Endothelial cell (in vitro differentiated cells): Measurements from ENCODE around the gene NF2. TPM values are rescaled to one million over a fixed set of nuclear protein-coding genes. Genes with fewer than 3 reads are reported as not detected.

Source experiments
- DNase-seq: peaks from one replicate; pipeline ENCODE4 v3.0.0; 2021; ENCODE audit warnings: low spot score
- H3K27ac Mint-ChIP-seq: one replicate; pipeline ENCODE4 v1.8.0; 2021; ENCODE audit warnings: mixed read lengths, inconsistent platforms; ENCODE audit not compliant: unreplicated experiment
- H3K27me3 Mint-ChIP-seq: one replicate; pipeline ENCODE4 v1.8.0; 2021; ENCODE audit warnings: mild to moderate bottlenecking, moderate library complexity, mixed read lengths, inconsistent platforms; ENCODE audit not compliant: unreplicated experiment
- H3K36me3 Mint-ChIP-seq: one replicate; pipeline ENCODE4 v1.8.0; 2021; ENCODE audit warnings: mild to moderate bottlenecking, low read depth, mixed read lengths, inconsistent platforms; ENCODE audit not compliant: unreplicated experiment
- H3K4me1 Mint-ChIP-seq: one replicate; pipeline ENCODE4 v1.8.0; 2021; ENCODE audit warnings: mild to moderate bottlenecking, mixed read lengths, inconsistent platforms; ENCODE audit not compliant: unreplicated experiment
- H3K4me3 Mint-ChIP-seq: one replicate; pipeline ENCODE4 v1.8.0; 2021; ENCODE audit warnings: mild to moderate bottlenecking, mixed read lengths, inconsistent platforms; ENCODE audit not compliant: unreplicated experiment
- H3K9me3 Mint-ChIP-seq: one replicate; pipeline ENCODE4 v1.8.0; 2021; ENCODE audit warnings: mixed read lengths, inconsistent platforms; ENCODE audit not compliant: unreplicated experiment
- total RNA-seq: library from RNA; stranded (reverse); fragmentation: NEBNext Ultra II Directional; extraction: Animal tissue kit (Norgen Biotek cat#: 25700); gene quantifications from one replicate; pipeline ENCODE4 v1.2.1, GENCODE V29; 2021; ENCODE audit not compliant: unreplicated experiment
- TF ChIP-seq, protein P1 (sequence below): fragments of 200-600 bp; sonication (generic); IDR thresholded peaks from one replicate; pipeline ENCODE4 v1.5.0; 2021; ENCODE audit warnings: antibody characterized with exemption; ENCODE audit not compliant: unreplicated experiment

Gene NF2
- total RNA-seq, 1 donor from 2014 or later = 44.3 TPM

DNA sequence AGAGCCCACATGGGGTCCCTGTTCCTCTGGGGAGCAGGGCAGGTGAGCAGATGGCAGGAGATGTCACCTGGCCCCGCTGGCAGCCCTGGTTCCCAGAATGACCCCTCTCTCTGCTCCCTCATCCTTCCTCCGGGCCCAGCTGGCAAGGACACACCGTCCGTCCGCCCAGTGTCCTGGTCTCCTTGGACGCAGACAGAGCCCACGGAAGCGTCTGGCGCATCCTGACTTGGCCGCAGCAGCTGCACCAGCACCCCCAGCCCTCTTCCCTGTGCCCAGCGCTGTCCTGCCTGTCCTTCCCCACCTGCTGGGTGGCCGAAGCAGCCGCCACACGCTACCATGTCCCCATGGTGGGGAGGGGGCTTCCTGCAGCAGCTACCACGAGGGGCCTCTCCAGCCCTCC lies 106.8 kb downstream of the NF2 start:
- Mint-ChIP-seq H3K27ac (no peak overlapping the region), H3K9me3 (no peaks in the 10 kb centered on the region), H3K27me3 (peaks cover 2% of the 10 kb centered on the region), H3K36me3 (no peaks in the 10 kb centered on the region), H3K4me3 (no peak overlapping the region), H3K4me1 (no peaks in the 10 kb centered on the region)
- TF ChIP-seq, protein P1, sequence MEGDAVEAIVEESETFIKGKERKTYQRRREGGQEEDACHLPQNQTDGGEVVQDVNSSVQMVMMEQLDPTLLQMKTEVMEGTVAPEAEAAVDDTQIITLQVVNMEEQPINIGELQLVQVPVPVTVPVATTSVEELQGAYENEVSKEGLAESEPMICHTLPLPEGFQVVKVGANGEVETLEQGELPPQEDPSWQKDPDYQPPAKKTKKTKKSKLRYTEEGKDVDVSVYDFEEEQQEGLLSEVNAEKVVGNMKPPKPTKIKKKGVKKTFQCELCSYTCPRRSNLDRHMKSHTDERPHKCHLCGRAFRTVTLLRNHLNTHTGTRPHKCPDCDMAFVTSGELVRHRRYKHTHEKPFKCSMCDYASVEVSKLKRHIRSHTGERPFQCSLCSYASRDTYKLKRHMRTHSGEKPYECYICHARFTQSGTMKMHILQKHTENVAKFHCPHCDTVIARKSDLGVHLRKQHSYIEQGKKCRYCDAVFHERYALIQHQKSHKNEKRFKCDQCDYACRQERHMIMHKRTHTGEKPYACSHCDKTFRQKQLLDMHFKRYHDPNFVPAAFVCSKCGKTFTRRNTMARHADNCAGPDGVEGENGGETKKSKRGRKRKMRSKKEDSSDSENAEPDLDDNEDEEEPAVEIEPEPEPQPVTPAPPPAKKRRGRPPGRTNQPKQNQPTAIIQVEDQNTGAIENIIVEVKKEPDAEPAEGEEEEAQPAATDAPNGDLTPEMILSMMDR = no peak
- no peak for DNase-seq

DNA sequence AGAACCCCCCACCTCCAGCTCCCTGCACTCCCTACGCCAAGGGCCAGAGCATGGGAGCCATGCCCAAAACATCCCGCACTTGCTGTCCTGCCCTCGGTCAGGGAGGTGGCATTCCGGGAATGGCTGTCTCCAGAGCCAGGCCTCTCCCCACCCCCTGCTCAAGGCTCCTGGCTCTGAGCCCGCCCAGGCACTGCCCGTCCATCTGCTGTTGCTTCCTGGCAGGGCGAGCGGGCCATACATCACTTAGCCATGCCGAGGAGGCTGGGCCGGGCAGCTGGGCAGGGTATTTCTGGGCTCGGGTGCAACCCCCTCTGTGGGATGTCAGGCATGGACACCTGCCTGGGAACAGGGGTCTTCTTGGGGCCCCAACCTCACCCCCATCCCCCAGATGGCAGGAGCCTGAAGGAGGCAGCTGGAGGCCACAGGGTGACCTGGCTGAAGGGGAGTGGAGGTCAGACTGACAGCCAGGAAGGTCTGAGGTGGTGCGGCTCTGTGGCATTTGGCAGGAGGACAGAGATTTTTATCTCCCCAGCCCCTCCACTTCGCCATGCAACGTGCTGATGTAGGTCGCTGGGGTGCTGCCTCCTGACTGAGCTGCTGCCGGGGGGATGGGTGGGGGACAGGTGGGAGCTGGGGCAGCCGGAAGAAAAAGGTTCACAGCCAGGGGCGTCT lies 107.6 kb downstream of the NF2 start:
- Mint-ChIP-seq H3K27me3 (no peaks in the 10 kb centered on the region), H3K4me1 (no peaks in the 10 kb centered on the region), H3K9me3 (no peaks in the 10 kb centered on the region), H3K36me3 (no peaks in the 10 kb centered on the region), H3K4me3 (no peak overlapping the region), H3K27ac (no peak overlapping the region)
- TF ChIP-seq, protein P1 = no peak
- no peak for DNase-seq

DNA sequence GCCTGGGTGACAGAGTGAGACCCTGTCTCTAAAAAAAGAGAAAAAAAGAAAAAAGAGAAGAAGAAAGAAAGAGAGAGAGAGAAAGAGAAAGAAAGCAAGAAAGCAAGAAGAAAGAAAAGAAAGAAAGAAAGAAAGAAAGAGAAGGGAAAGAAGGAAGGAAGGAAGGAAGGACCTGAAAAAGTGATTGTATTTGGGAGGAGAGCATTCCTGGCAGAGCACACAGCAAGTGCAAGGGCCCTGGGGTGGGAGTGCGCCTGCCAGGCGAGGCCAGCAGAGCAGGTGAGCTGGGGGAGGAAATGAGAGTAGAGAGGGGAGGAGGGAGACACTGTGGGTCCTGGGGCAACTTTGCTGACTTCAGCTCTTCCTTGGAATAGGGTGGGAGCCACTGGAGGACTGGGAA lies 108.7 kb downstream of the NF2 start:
- H3K9me3 Mint-ChIP-seq = no peaks in the 10 kb centered on the region
- no peak overlapping the region for H3K27ac Mint-ChIP-seq
- no peaks in the 10 kb centered on the region for H3K27me3 Mint-ChIP-seq
- no peaks in the 10 kb centered on the region for H3K4me1 Mint-ChIP-seq
- no peak for DNase-seq
- TF ChIP-seq, protein P1 = no peak
- H3K36me3 Mint-ChIP-seq = no peaks in the 10 kb centered on the region
- no peak overlapping the region for H3K4me3 Mint-ChIP-seq

DNA sequence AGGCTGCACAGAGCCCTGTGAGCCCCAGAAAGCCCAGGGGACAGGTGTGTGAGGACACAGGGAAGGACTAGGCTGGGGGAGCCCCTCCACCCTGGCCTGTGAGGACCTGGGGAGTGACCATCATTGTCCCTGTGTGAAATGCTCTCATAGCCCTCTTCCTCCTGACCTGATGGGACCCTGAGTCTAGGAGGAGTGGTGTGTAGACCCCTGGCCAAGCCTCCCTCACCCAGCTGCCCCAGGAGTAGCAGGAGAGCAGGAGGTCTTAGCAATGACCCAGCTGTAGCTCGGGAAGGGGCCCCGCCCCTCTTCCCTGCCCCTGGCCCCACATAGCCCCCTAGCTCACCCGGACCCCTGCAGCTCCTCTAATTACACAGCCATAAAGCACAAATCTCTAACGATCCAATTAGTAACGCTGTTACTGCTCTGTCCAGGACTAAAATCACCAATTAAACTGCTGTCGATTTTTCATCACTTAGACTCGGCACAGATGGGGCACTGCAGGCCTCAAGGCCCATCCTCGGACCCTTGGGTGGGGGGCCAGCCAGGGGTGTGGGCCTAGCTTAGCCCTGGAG lies 109.8 kb downstream of the NF2 start:
- DNase-seq = no peak
- TF ChIP-seq, protein P1 = no peak
- no peaks in the 10 kb centered on the region for H3K4me1 Mint-ChIP-seq
- no peak overlapping the region for H3K27ac Mint-ChIP-seq
- H3K9me3 Mint-ChIP-seq = no peaks in the 10 kb centered on the region
- H3K4me3 Mint-ChIP-seq = no peak overlapping the region
- no peaks in the 10 kb centered on the region for H3K36me3 Mint-ChIP-seq
- peaks cover 5% of the 10 kb centered on the region for H3K27me3 Mint-ChIP-seq

DNA sequence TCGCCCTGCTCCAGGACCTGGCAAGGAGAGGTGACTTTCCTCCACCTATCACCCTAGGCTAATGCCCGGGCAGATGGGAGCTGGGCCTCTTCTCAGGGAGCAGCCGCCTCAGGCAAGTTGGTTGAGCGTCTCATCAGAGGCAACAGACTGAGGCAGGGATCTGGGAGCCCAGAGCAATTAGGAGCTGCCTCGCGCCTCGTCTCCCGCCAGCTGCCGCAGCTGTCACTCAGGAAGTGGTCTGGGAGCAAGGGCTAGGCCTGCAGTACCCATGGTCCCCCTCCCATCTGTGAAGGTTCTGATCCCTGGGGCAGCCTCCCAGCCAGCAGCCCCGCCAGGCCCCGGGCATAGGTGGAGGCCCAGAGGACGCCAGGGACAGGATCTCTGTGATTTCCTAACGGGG lies 111.8 kb downstream of the NF2 start:
- no peak overlapping the region for H3K4me3 Mint-ChIP-seq
- H3K9me3 Mint-ChIP-seq = no peaks in the 10 kb centered on the region
- DNase-seq = no peak
- H3K4me1 Mint-ChIP-seq = no peaks in the 10 kb centered on the region
- TF ChIP-seq, protein P1 = no peak
- no peak overlapping the region for H3K27ac Mint-ChIP-seq
- H3K27me3 Mint-ChIP-seq = peaks cover 9% of the 10 kb centered on the region
- H3K36me3 Mint-ChIP-seq = no peaks in the 10 kb centered on the region
